SK-N-MC (cell line): ENCODE data around the gene VGLL4.

Experiments
- EZH2 ChIP-seq: fragments of 200-600 bp; sonication (generic); IDR thresholded peaks from one replicate; pipeline ENCODE4 v1.6.1; 2017; ENCODE audit warnings: antibody characterized with exemption
- FOXP2 ChIP-seq: optimal IDR thresholded peaks from 2 replicates; pipeline ENCODE3; 2011; ENCODE audit warnings: mild to moderate bottlenecking, moderate library complexity; ENCODE audit not compliant: insufficient read depth; ENCODE audit errors: extremely low read length, control extremely low read depth
- POLR2AphosphoS5 ChIP-seq: IDR thresholded peaks from 2 replicates; pipeline ENCODE4 v1.6.1; 2012; ENCODE audit warnings: mild to moderate bottlenecking, low read depth, low read length, borderline replicate concordance

GRCh38 chr3:11613851-11614487, 29.7 kb downstream of the VGLL4 start:
- TF ChIP-seq POLR2AphosphoS5 (no peak), EZH2 (no peak), FOXP2 (no peak)
